GM18508 (cell line): ENCODE results near the gene NAT10.

ENCODE experiments used
- ATAC-seq: cut with Tn5 transposase; IDR thresholded peaks from one replicate; pipeline ENCODE4 v1.9.1; 2021; ENCODE audit warnings: moderate number of reproducible peaks; ENCODE audit not compliant: insufficient read depth, unreplicated experiment

Gene NAT10

GRCh38 chr11:34183848-34184391 lies 78.5 kb downstream of the NAT10 start:
- no peak for ATAC-seq

GRCh38 chr11:34184505-34185015 lies 79.1 kb downstream of the NAT10 start:
- no peak for ATAC-seq

- ATAC-seq = no peak
These were observed 80.8 kb downstream of the NAT10 start for GRCh38 chr11:34185926-34186841.

GRCh38 chr11:34188181-34188580 lies 82.8 kb downstream of the NAT10 start:
- no peak for ATAC-seq

- ATAC-seq = no peak
These were observed 83.8 kb downstream of the NAT10 start for GRCh38 chr11:34189191-34189590.

GRCh38 chr11:34190192-34191139 lies 85.0 kb downstream of the NAT10 start:
- ATAC-seq = no peak

GRCh38 chr11:34191578-34191977 lies 86.1 kb downstream of the NAT10 start:
- no peak for ATAC-seq

GRCh38 chr11:34192481-34193401 lies 87.3 kb downstream of the NAT10 start:
- no peak for ATAC-seq

- no peak for ATAC-seq
These were observed 89.3 kb downstream of the NAT10 start for GRCh38 chr11:34194576-34195335.
